K562 treated with DMSO at 1 percent for 48 hours (cell line): ENCODE measurements around the gene DHRSX. TPM values are rescaled to one million over a fixed set of nuclear protein-coding genes. Genes with fewer than 3 reads are reported as not detected.

Source experiments
- total RNA-seq: library from RNA; unstranded; fragments of 300-600 nt; gene quantifications from 2 replicates; pipeline ENCODE4 v1.2.3, GENCODE V29; 2022; ENCODE audit warnings: low replicate concordance; ENCODE audit errors: extremely low read depth

Gene DHRSX, protein sequence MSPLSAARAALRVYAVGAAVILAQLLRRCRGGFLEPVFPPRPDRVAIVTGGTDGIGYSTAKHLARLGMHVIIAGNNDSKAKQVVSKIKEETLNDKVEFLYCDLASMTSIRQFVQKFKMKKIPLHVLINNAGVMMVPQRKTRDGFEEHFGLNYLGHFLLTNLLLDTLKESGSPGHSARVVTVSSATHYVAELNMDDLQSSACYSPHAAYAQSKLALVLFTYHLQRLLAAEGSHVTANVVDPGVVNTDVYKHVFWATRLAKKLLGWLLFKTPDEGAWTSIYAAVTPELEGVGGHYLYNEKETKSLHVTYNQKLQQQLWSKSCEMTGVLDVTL
- not detected in 2 replicates for total RNA-seq

DNA sequence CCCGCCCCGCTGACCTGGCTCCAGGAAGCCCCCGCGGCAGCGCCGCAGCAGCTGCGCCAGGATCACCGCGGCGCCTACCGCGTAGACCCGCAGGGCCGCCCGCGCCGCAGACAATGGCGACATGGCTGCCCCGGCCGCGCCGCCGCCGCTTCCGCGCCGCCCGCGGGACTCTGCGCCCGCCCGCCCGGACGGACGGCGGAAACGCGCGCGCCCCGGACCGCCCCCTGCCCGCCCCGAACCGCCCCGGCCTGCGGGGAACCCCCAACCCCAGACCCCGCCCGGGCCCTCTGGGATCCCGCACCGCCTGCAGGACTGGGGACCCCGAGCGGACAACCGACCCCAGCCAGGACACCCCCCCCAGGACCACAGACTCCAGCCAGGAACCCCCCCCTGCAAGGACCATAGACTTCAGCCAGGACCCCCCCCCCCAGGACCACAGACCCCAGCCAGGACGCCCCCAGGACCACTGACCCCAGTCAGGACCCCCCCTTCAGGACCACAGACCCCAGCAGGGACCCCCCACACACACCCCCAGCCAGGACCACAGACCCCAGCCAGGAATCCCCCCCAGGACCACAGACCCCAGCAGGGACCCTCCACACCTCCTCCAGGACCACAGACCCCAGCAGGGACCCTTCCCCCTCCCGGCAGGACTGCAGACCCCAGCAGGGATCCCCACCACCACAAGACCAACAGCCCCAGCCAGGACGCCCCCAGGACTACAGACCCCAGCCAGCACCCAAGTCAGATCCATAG is at the start of gene DHRSX, which contains the start of gene ZBED1:
TSS of gene DHRSX (minus strand) at position 174 of the 756 bp plus-strand sequence. CDS start at position 123, 51 bp downstream.
TSS of gene ZBED1 (minus strand) at position 174 of the 756 bp plus-strand sequence. CDS start 10,257 bp downstream, outside the sequence.

Other genes starting within 250 kb of the DHRSX start
- gene ZBED1, start within 50 bp of the DHRSX start, total RNA-seq: not detected in 2 replicates
- gene CD99, start 190.3 kb upstream of the DHRSX start, total RNA-seq: not detected in 2 replicates